Stimulated activated CD4-positive, alpha-beta T cell treated with anti-CD3 and anti-CD28 coated beads, Interleukin-12 subunit alpha, Interleukin-12 subunit beta, amount 100 ng/mL, for 24 hours (primary cell): ENCODE data around the gene CSNK2A2.

Source experiments
- DNase-seq, 2 experiments: peaks; one replicate each; pipeline ENCODE4 v3.0.0-alpha.2; 2020; ENCODE audit warnings: low read depth in 2 of 2

The CSNK2A2 gene

GRCh38 chr16:58198022-58198683 lies at the start of gene CSNK2A2:
CSNK2A2 (minus strand) TSS chr16:58198106; CDS start chr16:58197736, 370 bp downstream.
- peak; percentile 45 to 63 for DNase-seq

- DNase-seq = no peak
Observed at GRCh38 chr16:58243528-58244004, 45.7 kb upstream of the CSNK2A2 start.

GRCh38 chr16:58236831-58237230 lies 38.9 kb upstream of the CSNK2A2 start:
- DNase-seq = no peak

- DNase-seq = peak; percentile 38 to 74
Observed at GRCh38 chr16:58236231-58236690, 38.4 kb upstream of the CSNK2A2 start.

- DNase-seq = no peak
Observed at GRCh38 chr16:58235663-58236062, 37.8 kb upstream of the CSNK2A2 start.

- no peak for DNase-seq
Observed at GRCh38 chr16:58234831-58235595, 37.1 kb upstream of the CSNK2A2 start.

- DNase-seq = no peak
Observed at GRCh38 chr16:58230259-58230658, 32.4 kb upstream of the CSNK2A2 start.

GRCh38 chr16:58226790-58227189 lies 28.9 kb upstream of the CSNK2A2 start:
- DNase-seq = no peak

- DNase-seq = no peak
Observed at GRCh38 chr16:58225965-58226602, 28.2 kb upstream of the CSNK2A2 start.

GRCh38 chr16:58222532-58223316 lies 24.8 kb upstream of the CSNK2A2 start:
- no peak for DNase-seq

GRCh38 chr16:58219432-58219831 lies 21.5 kb upstream of the CSNK2A2 start:
- no peak for DNase-seq

GRCh38 chr16:58218786-58219185 lies 20.9 kb upstream of the CSNK2A2 start:
- DNase-seq = no peak

- no peak for DNase-seq
Observed at GRCh38 chr16:58217311-58217925, 19.5 kb upstream of the CSNK2A2 start.

- DNase-seq = no peak
Observed at GRCh38 chr16:58212824-58213655, 15.1 kb upstream of the CSNK2A2 start.

- DNase-seq = no peak
Observed at GRCh38 chr16:58211846-58212245, 13.9 kb upstream of the CSNK2A2 start.

GRCh38 chr16:58211245-58211644 lies 13.3 kb upstream of the CSNK2A2 start:
- DNase-seq = no peak

- no peak for DNase-seq
Observed at GRCh38 chr16:58205276-58206036, 7.5 kb upstream of the CSNK2A2 start.

- DNase-seq = no peak
Observed at GRCh38 chr16:58201163-58201562, 3.3 kb upstream of the CSNK2A2 start.

GRCh38 chr16:58200004-58200797 lies 2.3 kb upstream of the CSNK2A2 start:
- no peak for DNase-seq
